ENCODE results near the gene PHOSPHO2.
"Not testable (repeated sequence)": the region's sequence is repeated elsewhere in the genome, so short reads cannot be mapped to it uniquely, and the experiment has no call there.

Gene PHOSPHO2

GRCh38 chr2:169683054-169683424 is 11.2 kb upstream of the PHOSPHO2 start:
- no peak overlapping the region for H3K4me3 ChIP-seq (ENCODE audit: low read length in 2 of 2)
- H3K4me1 ChIP-seq (ENCODE audit: control insufficient read depth in 2 of 2, insufficient read depth in 1 of 2, low read depth in 1 of 2, low read length in 2 of 2): no peaks in the 10 kb centered on the region
- H3K36me3 ChIP-seq (replicated peaks in 1 of 2; ENCODE audit: control insufficient read depth in 2 of 2, insufficient read depth in 2 of 2, low read length in 2 of 2): no peaks in the 10 kb centered on the region
- no peak overlapping the region for H3K18ac ChIP-seq (ENCODE audit: low read length)
- no peak overlapping the region for H3K4ac ChIP-seq (ENCODE audit: low read length)
- no peak overlapping the region for H2BK5ac ChIP-seq (ENCODE audit: low read length)
- no peak overlapping the region for H2BK15ac ChIP-seq (ENCODE audit: low read length)
- no peak overlapping the region for H2BK120ac ChIP-seq (ENCODE audit: low read depth, low read length)
- peaks cover 0 to 10% of the 10 kb centered on the region in 2 donors for H3K9me3 ChIP-seq (replicated peaks in 1 of 2; ENCODE audit: control insufficient read depth in 2 of 2, insufficient read depth in 1 of 2, low read depth in 1 of 2, low read length in 2 of 2)
- no peaks in the 10 kb centered on the region for H3K27me3 ChIP-seq (ENCODE audit: control insufficient read depth in 3 of 3, insufficient read depth in 3 of 3, low read depth in 1 of 3, low read length in 3 of 3)
- no peak overlapping the region for H3K23ac ChIP-seq (ENCODE audit: low read depth, low read length, poor library complexity)
- no peak overlapping the region for H4K91ac ChIP-seq (ENCODE audit: low read depth, low read length, poor library complexity)
- no peak overlapping the region for H2BK12ac ChIP-seq (ENCODE audit: low read length)
- WGBS, 2 donors (ENCODE audit: extremely low coverage in 2 of 2, insufficient read length in 2 of 2, insufficient replicate concordance in 1 of 2): no CpG with 5 or more reads among the region's 3 CpGs
- no peak overlapping the region for H3K14ac ChIP-seq (ENCODE audit: low read length)
- H2AK5ac ChIP-seq (ENCODE audit: low read depth, low read length): no peak overlapping the region
- no peak overlapping the region for H3K9ac ChIP-seq (ENCODE audit: low read depth, low read length, poor library complexity)
- no peak overlapping the region for H4K8ac ChIP-seq (ENCODE audit: low read depth, low read length)
- DNase-seq (ENCODE audit: low spot score): no peak
- no peak overlapping the region for H3K4me2 ChIP-seq (ENCODE audit: insufficient read depth, low read length, poor library complexity, severe bottlenecking)
- no peak overlapping the region for H3K27ac ChIP-seq (replicated peaks; ENCODE audit: low read length)
- H2AFZ ChIP-seq (ENCODE audit: low read length): peak overlapping the region; percentile 58
- no peaks in the 10 kb centered on the region for H3K79me1 ChIP-seq (ENCODE audit: low read depth, low read length)

DNA sequence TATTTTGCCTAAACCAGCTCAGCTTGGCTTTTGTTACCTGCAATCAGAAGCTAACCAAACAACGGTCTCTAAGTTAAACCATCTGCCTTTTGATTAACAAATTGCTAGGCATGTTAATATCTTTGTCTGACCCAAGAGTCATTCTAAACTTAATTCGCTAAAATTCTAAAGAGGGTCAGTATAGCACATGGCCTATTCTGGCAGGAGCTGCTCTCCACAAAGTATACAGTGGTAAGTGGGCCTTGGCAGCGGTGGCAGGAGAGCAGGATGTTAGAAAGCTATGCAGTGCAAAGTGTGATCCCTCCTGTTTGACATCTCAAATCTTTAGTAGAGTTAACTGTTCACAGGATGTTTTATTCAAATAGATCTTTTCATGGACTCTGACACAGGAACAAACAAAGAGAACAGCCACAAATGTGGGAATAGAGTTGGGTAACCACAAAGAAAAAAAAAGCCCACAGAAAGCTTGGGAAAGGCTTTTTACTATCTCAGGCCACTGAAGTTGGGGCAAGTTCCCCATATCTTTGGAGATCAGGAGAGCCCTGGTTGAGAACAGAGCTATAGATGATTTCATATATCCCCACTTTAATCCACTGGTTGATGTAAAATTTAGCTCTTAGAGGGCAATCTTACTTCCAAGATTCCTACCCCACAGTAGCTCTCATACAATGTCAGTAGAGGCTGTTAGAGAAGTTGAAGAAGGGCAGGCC is 10.7 kb upstream of the PHOSPHO2 start:
- no peak overlapping the region for H2BK5ac ChIP-seq (ENCODE audit: low read length)
- H2BK15ac ChIP-seq (ENCODE audit: low read length): no peak overlapping the region
- H3K14ac ChIP-seq (ENCODE audit: low read length): no peak overlapping the region
- no peak overlapping the region for H2BK12ac ChIP-seq (ENCODE audit: low read length)
- H3K4ac ChIP-seq (ENCODE audit: low read length): no peak overlapping the region
- H2AK5ac ChIP-seq (ENCODE audit: low read depth, low read length): no peak overlapping the region
- peak overlapping the region; percentile 58 for H2AFZ ChIP-seq (ENCODE audit: low read length)
- H3K4me2 ChIP-seq (ENCODE audit: insufficient read depth, low read length, poor library complexity, severe bottlenecking): no peak overlapping the region
- H3K4me3 ChIP-seq (ENCODE audit: low read length in 2 of 2): no peak overlapping the region
- H4K8ac ChIP-seq (ENCODE audit: low read depth, low read length): no peak overlapping the region
- no peaks in the 10 kb centered on the region for H3K27me3 ChIP-seq (ENCODE audit: control insufficient read depth in 3 of 3, insufficient read depth in 3 of 3, low read depth in 1 of 3, low read length in 3 of 3)
- no peak overlapping the region for H3K27ac ChIP-seq (replicated peaks; ENCODE audit: low read length)
- H3K4me1 ChIP-seq (ENCODE audit: control insufficient read depth in 2 of 2, insufficient read depth in 1 of 2, low read depth in 1 of 2, low read length in 2 of 2): no peaks in the 10 kb centered on the region
- no peak overlapping the region for H4K91ac ChIP-seq (ENCODE audit: low read depth, low read length, poor library complexity)
- no peaks in the 10 kb centered on the region for H3K79me1 ChIP-seq (ENCODE audit: low read depth, low read length)
- DNase-seq (ENCODE audit: low spot score): no peak
- no peak overlapping the region for H3K23ac ChIP-seq (ENCODE audit: low read depth, low read length, poor library complexity)
- WGBS, 2 donors (ENCODE audit: extremely low coverage in 2 of 2, insufficient read length in 2 of 2, insufficient replicate concordance in 1 of 2): no CpG with 5 or more reads among the region's 3 CpGs
- no peak overlapping the region for H2BK120ac ChIP-seq (ENCODE audit: low read depth, low read length)
- H3K9me3 ChIP-seq (replicated peaks in 1 of 2; ENCODE audit: control insufficient read depth in 2 of 2, insufficient read depth in 1 of 2, low read depth in 1 of 2, low read length in 2 of 2): peaks cover 0 to 15% of the 10 kb centered on the region in 2 donors
- no peak overlapping the region for H3K18ac ChIP-seq (ENCODE audit: low read length)
- H3K9ac ChIP-seq (ENCODE audit: low read depth, low read length, poor library complexity): no peak overlapping the region
- H3K36me3 ChIP-seq (replicated peaks in 1 of 2; ENCODE audit: control insufficient read depth in 2 of 2, insufficient read depth in 2 of 2, low read length in 2 of 2): no peaks in the 10 kb centered on the region

DNA sequence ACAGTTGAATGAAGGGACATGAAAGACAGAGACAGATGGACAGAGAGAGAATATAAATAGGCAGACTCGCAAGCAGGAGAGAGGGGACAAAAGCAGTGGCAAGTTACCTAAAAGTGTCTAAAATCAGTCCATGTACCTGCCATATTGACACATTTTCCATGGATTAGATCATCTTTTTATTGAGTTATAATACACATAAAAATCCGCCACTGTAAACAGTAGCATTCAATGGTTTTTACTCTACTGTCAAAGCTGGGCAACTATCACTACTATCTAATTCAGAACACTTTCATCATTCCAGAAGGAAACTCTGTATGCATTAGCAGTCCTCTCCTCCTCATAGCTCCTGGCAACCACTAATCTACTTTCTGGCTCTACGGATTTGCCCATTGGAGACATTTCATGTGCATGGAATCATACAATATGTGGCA is 10.1 kb upstream of the PHOSPHO2 start:
- Histone ChIP-seq H2AK5ac (ENCODE audit: low read depth, low read length) (no peak overlapping the region), H4K91ac (ENCODE audit: low read depth, low read length, poor library complexity) (no peak overlapping the region), H3K27me3 (ENCODE audit: control insufficient read depth in 3 of 3, insufficient read depth in 3 of 3, low read depth in 1 of 3, low read length in 3 of 3) (no peaks in the 10 kb centered on the region), H2BK12ac (ENCODE audit: low read length) (no peak overlapping the region), H3K79me1 (ENCODE audit: low read depth, low read length) (no peaks in the 10 kb centered on the region), H3K36me3 (replicated peaks in 1 of 2; ENCODE audit: control insufficient read depth in 2 of 2, insufficient read depth in 2 of 2, low read length in 2 of 2) (no peaks in the 10 kb centered on the region), H3K9ac (ENCODE audit: low read depth, low read length, poor library complexity) (no peak overlapping the region), H2BK120ac (ENCODE audit: low read depth, low read length) (no peak overlapping the region), H2BK15ac (ENCODE audit: low read length) (no peak overlapping the region), H3K23ac (ENCODE audit: low read depth, low read length, poor library complexity) (no peak overlapping the region), H3K4ac (ENCODE audit: low read length) (no peak overlapping the region), H3K4me2 (ENCODE audit: insufficient read depth, low read length, poor library complexity, severe bottlenecking) (no peak overlapping the region), H2AFZ (ENCODE audit: low read length) (peak overlapping the region; percentile 58), H3K4me3 (ENCODE audit: low read length in 2 of 2) (no peak overlapping the region), H3K18ac (ENCODE audit: low read length) (no peak overlapping the region), H3K4me1 (ENCODE audit: control insufficient read depth in 2 of 2, insufficient read depth in 1 of 2, low read depth in 1 of 2, low read length in 2 of 2) (no peaks in the 10 kb centered on the region), H4K8ac (ENCODE audit: low read depth, low read length) (no peak overlapping the region), H3K27ac (replicated peaks; ENCODE audit: low read length) (no peak overlapping the region), H3K9me3 (replicated peaks in 1 of 2; ENCODE audit: control insufficient read depth in 2 of 2, insufficient read depth in 1 of 2, low read depth in 1 of 2, low read length in 2 of 2) (peaks cover 0 to 16% of the 10 kb centered on the region in 2 donors), H2BK5ac (ENCODE audit: low read length) (no peak overlapping the region), H3K14ac (ENCODE audit: low read length) (no peak overlapping the region)
- DNase-seq (ENCODE audit: low spot score): no peak
- no CpG with 5 or more reads among the region's 3 CpGs for WGBS, 2 donors (ENCODE audit: extremely low coverage in 2 of 2, insufficient read length in 2 of 2, insufficient replicate concordance in 1 of 2)

GRCh38 chr2:169684712-169685111 is 9.6 kb upstream of the PHOSPHO2 start:
- H3K36me3 ChIP-seq (replicated peaks in 1 of 2; ENCODE audit: control insufficient read depth in 2 of 2, insufficient read depth in 2 of 2, low read length in 2 of 2); H3K18ac ChIP-seq (ENCODE audit: low read length); H3K4me2 ChIP-seq (ENCODE audit: insufficient read depth, low read length, poor library complexity, severe bottlenecking); H3K4me3 ChIP-seq (ENCODE audit: low read length in 2 of 2); H4K91ac ChIP-seq (ENCODE audit: low read depth, low read length, poor library complexity); H3K79me1 ChIP-seq (ENCODE audit: low read depth, low read length); H2AFZ ChIP-seq (ENCODE audit: low read length); H2BK120ac ChIP-seq (ENCODE audit: low read depth, low read length); H2AK5ac ChIP-seq (ENCODE audit: low read depth, low read length); H4K8ac ChIP-seq (ENCODE audit: low read depth, low read length); H2BK12ac ChIP-seq (ENCODE audit: low read length); H3K9ac ChIP-seq (ENCODE audit: low read depth, low read length, poor library complexity); H3K4me1 ChIP-seq (ENCODE audit: control insufficient read depth in 2 of 2, insufficient read depth in 1 of 2, low read depth in 1 of 2, low read length in 2 of 2); H3K27ac ChIP-seq (replicated peaks; ENCODE audit: low read length); H2BK5ac ChIP-seq (ENCODE audit: low read length); DNase-seq (ENCODE audit: low spot score); H2BK15ac ChIP-seq (ENCODE audit: low read length); H3K27me3 ChIP-seq (ENCODE audit: control insufficient read depth in 3 of 3, insufficient read depth in 3 of 3, low read depth in 1 of 3, low read length in 3 of 3); H3K14ac ChIP-seq (ENCODE audit: low read length); H3K23ac ChIP-seq (ENCODE audit: low read depth, low read length, poor library complexity); H3K4ac ChIP-seq (ENCODE audit: low read length): not testable (repeated sequence)
- peaks cover 0 to 19% of the 10 kb centered on the region in 2 donors for H3K9me3 ChIP-seq (replicated peaks in 1 of 2; ENCODE audit: control insufficient read depth in 2 of 2, insufficient read depth in 1 of 2, low read depth in 1 of 2, low read length in 2 of 2)
- no CpG with 5 or more reads among the region's 2 CpGs for WGBS, 2 donors (ENCODE audit: extremely low coverage in 2 of 2, insufficient read length in 2 of 2, insufficient replicate concordance in 1 of 2)
